Ishikawa (cell line): ENCODE measurements around the gene SLC25A24.

Experiments
- CEBPB ChIP-seq: IDR thresholded peaks from 2 replicates; pipeline ENCODE4 v1.6.1; 2012
- CREB1 ChIP-seq: IDR thresholded peaks from 2 replicates; pipeline ENCODE4 v1.6.1; 2012; ENCODE audit warnings: low read depth
- EP300 ChIP-seq: IDR thresholded peaks from 2 replicates; pipeline ENCODE4 v1.6.1; 2012; ENCODE audit warnings: borderline replicate concordance
- FOXM1 ChIP-seq: IDR thresholded peaks from 2 replicates; pipeline ENCODE4 v1.6.1; 2012; ENCODE audit warnings: low read depth, borderline replicate concordance
- NFIC ChIP-seq: IDR thresholded peaks from 2 replicates; pipeline ENCODE4 v1.6.1; 2012
- RAD21 ChIP-seq: IDR thresholded peaks from 2 replicates; pipeline ENCODE4 v1.6.1; 2012; ENCODE audit warnings: low read depth
- TAF1 ChIP-seq: IDR thresholded peaks from 2 replicates; pipeline ENCODE4 v1.6.1; 2012; ENCODE audit warnings: low read depth, mild to moderate bottlenecking
- TCF12 ChIP-seq: IDR thresholded peaks from 2 replicates; pipeline ENCODE4 v1.6.1; 2012; ENCODE audit warnings: low read depth
- TEAD4 ChIP-seq: IDR thresholded peaks from 2 replicates; pipeline ENCODE4 v1.6.1; 2012
- YY1 ChIP-seq: IDR thresholded peaks from 2 replicates; pipeline ENCODE4 v1.6.1; 2012; ENCODE audit warnings: low read depth
- ZBTB7A ChIP-seq: IDR thresholded peaks from 2 replicates; pipeline ENCODE4 v1.6.1; 2012; ENCODE audit warnings: low read depth
- TF ChIP-seq, protein P1 (sequence below): IDR thresholded peaks from 2 replicates; pipeline ENCODE4 v1.6.1; 2012
- TF ChIP-seq, protein P2 (sequence below): IDR thresholded peaks from 2 replicates; pipeline ENCODE4 v1.6.1; 2012
- TF ChIP-seq, protein P3 (sequence below): IDR thresholded peaks from 2 replicates; pipeline ENCODE4 v1.6.1; 2012; ENCODE audit warnings: low read depth, mild to moderate bottlenecking

DNA sequence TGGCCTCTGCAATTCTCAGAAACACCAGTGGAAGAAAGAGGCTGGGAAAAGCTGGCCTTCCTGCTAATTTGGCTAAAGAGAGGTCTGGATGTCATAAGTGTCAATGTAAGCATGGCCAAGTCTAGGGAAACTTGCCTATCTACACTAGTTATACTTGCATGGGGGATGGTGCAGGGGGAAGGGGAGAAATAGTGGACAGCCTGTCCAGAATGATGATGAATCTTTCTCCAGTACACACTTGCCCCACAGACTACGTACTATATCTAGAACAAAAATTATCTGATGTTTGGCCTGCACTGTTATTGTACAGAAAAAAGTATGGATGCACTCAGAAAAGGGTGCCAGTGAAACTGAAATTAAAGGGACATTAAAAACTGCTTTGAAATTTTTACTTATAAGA is 114.5 kb downstream of the SLC25A24 start:
- TF ChIP-seq TCF12 (no peak), TAF1 (no peak), TEAD4 (no peak), RAD21 (no peak), EP300 (no peak), ZBTB7A (no peak), NFIC (no peak), CEBPB (no peak), CREB1 (no peak), YY1 (no peak), FOXM1 (no peak)
- TF ChIP-seq, protein P1, sequence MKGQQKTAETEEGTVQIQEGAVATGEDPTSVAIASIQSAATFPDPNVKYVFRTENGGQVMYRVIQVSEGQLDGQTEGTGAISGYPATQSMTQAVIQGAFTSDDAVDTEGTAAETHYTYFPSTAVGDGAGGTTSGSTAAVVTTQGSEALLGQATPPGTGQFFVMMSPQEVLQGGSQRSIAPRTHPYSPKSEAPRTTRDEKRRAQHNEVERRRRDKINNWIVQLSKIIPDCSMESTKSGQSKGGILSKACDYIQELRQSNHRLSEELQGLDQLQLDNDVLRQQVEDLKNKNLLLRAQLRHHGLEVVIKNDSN, result no peak
- TF ChIP-seq, protein P2, sequence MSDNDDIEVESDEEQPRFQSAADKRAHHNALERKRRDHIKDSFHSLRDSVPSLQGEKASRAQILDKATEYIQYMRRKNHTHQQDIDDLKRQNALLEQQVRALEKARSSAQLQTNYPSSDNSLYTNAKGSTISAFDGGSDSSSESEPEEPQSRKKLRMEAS, result no peak
- TF ChIP-seq, protein P3, sequence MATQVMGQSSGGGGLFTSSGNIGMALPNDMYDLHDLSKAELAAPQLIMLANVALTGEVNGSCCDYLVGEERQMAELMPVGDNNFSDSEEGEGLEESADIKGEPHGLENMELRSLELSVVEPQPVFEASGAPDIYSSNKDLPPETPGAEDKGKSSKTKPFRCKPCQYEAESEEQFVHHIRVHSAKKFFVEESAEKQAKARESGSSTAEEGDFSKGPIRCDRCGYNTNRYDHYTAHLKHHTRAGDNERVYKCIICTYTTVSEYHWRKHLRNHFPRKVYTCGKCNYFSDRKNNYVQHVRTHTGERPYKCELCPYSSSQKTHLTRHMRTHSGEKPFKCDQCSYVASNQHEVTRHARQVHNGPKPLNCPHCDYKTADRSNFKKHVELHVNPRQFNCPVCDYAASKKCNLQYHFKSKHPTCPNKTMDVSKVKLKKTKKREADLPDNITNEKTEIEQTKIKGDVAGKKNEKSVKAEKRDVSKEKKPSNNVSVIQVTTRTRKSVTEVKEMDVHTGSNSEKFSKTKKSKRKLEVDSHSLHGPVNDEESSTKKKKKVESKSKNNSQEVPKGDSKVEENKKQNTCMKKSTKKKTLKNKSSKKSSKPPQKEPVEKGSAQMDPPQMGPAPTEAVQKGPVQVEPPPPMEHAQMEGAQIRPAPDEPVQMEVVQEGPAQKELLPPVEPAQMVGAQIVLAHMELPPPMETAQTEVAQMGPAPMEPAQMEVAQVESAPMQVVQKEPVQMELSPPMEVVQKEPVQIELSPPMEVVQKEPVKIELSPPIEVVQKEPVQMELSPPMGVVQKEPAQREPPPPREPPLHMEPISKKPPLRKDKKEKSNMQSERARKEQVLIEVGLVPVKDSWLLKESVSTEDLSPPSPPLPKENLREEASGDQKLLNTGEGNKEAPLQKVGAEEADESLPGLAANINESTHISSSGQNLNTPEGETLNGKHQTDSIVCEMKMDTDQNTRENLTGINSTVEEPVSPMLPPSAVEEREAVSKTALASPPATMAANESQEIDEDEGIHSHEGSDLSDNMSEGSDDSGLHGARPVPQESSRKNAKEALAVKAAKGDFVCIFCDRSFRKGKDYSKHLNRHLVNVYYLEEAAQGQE, result no peak
